Measurements from ENCODE around the gene PRSS53.
A peak's percentile ranks its signal among the peaks of the same experiment; 100 is the strongest.
"Not testable (repeated sequence)": the region's sequence is repeated elsewhere in the genome, so short reads cannot be mapped to it uniquely, and the experiment has no call there.

PRSS53 gene

GRCh38 chr16:31088459-31089183 lies at the start of gene PRSS53:
Gene PRSS53, minus strand, starts transcription at chr16:31088943. Its CDS starts 134 bp downstream, at chr16:31088809.
- TF ChIP-seq CTCF (IDR thresholded peaks at IDR 0.05) = no peak
- no peak within 1 kb of the TSS for H3K27ac Mint-ChIP-seq
- DNase-seq = no peak
- H3K27me3 Mint-ChIP-seq (ENCODE audit: low read depth, poor library complexity) = peaks cover 3% of the 10 kb centered on the region
- no peaks in the 10 kb centered on the region for H3K9me3 Mint-ChIP-seq
- no peak within 1 kb of the TSS for H3K4me3 Mint-ChIP-seq
- peaks cover 12% of the 10 kb centered on the region for H3K4me1 Mint-ChIP-seq
- peaks cover 14% of the 10 kb centered on the region for H3K36me3 Mint-ChIP-seq (ENCODE audit: low read depth)

- not testable (repeated sequence) for H3K27me3 Mint-ChIP-seq (ENCODE audit: low read depth, poor library complexity); H3K27ac Mint-ChIP-seq; H3K36me3 Mint-ChIP-seq (ENCODE audit: low read depth); DNase-seq; H3K4me3 Mint-ChIP-seq; H3K9me3 Mint-ChIP-seq
- peaks cover 62% of the 10 kb centered on the region for H3K4me1 Mint-ChIP-seq
These were observed 48.2 kb upstream of the PRSS53 start for GRCh38 chr16:31136822-31137499.

GRCh38 chr16:31136287-31136662 lies 47.5 kb upstream of the PRSS53 start:
- Mint-ChIP-seq H3K9me3 (no peaks in the 10 kb centered on the region), H3K4me1 (peaks cover 55% of the 10 kb centered on the region), H3K36me3 (ENCODE audit: low read depth) (no peaks in the 10 kb centered on the region), H3K27me3 (ENCODE audit: low read depth, poor library complexity) (peaks cover 5% of the 10 kb centered on the region), H3K27ac (no peak overlapping the region), H3K4me3 (peak overlapping the region; percentile 63)
- no peak for TF ChIP-seq CTCF (IDR thresholded peaks at IDR 0.05)
- DNase-seq = no peak

- TF ChIP-seq CTCF (IDR thresholded peaks at IDR 0.05) = no peak
- peak; percentile 62 for DNase-seq
- H3K9me3 Mint-ChIP-seq = no peaks in the 10 kb centered on the region
- peaks cover 49% of the 10 kb centered on the region for H3K4me1 Mint-ChIP-seq
- H3K4me3 Mint-ChIP-seq = peak within 1 kb of the TSS; percentile 63
- H3K36me3 Mint-ChIP-seq (ENCODE audit: low read depth) = no peaks in the 10 kb centered on the region
- peaks cover 3% of the 10 kb centered on the region for H3K27me3 Mint-ChIP-seq (ENCODE audit: low read depth, poor library complexity)
- H3K27ac Mint-ChIP-seq = no peak within 1 kb of the TSS
These were observed 47.0 kb upstream of the PRSS53 start, which contains the start of gene PRSS8 for GRCh38 chr16:31135535-31136286. Gene PRSS8, minus strand, starts transcription at chr16:31135727. Its CDS starts 229 bp downstream, at chr16:31135498.

GRCh38 chr16:31134625-31135534 lies 46.1 kb upstream of the PRSS53 start:
- peak overlapping the region; percentile 63 for H3K4me3 Mint-ChIP-seq
- no peak for TF ChIP-seq CTCF (IDR thresholded peaks at IDR 0.05)
- H3K9me3 Mint-ChIP-seq = no peaks in the 10 kb centered on the region
- no peak overlapping the region for H3K27ac Mint-ChIP-seq
- peaks cover 41% of the 10 kb centered on the region for H3K4me1 Mint-ChIP-seq
- DNase-seq = peak; percentile 28
- H3K27me3 Mint-ChIP-seq (ENCODE audit: low read depth, poor library complexity) = peaks cover 3% of the 10 kb centered on the region
- no peaks in the 10 kb centered on the region for H3K36me3 Mint-ChIP-seq (ENCODE audit: low read depth)

Data from nephron progenitor cell (in vitro differentiated cells).